Fibroblast of skin of right biceps (primary cell): Measurements from ENCODE around the gene LMNTD2.
A peak's percentile ranks its signal among the peaks of the same experiment; 100 is the strongest.

Source experiments
- DNase-seq: peaks from one replicate; pipeline ENCODE4 v3.0.0-alpha.2; 2013

The LMNTD2 gene

DNA sequence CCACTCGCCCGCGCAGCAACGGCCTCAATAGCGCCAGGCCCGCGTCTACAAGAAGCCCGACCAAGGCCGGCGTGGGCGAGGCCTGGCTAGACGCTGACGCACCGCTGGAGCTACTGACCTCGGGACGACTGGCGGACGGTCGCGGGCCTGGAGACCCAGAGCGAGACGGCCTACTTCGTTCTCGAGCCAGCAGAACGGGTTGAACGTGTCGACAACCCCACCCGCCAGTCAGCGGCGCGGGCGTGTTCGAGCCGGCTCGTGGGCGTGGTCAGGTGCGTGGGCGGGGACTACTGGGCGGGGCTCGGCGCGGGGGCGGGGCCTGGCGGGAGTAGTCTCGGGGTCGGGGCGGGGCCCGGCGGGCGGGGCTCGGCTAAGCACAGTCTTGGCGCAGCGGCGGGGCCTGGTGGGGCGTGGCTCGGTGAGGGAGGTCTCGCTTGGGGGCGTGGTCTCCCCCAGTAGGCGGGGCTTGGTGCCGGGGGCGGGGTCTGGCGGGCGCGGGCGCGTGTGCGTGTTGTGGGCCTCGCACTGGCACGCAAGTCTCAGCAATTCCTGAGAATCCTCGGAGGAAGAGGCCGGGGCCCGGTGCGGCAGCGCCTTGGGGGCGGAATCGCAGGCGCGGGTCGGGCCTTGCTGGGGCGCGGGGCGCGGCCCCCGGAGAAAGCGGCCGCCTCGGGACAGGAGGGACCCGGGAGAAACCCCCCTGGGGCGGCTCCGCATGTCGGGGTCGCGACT lies 53.4 kb downstream of the LMNTD2 start, which contains the start of gene RNH1:
Gene RNH1, minus strand, starts transcription at position 248 of the 732 bp plus-strand sequence. CDS start 5,080 bp downstream, outside the sequence.
- peak; percentile 94 for DNase-seq

- peak; percentile 98 for DNase-seq
Measured at GRCh38 chr11:506238-506994, 54.1 kb downstream of the LMNTD2 start.

GRCh38 chr11:504994-505344 lies 55.6 kb downstream of the LMNTD2 start:
- DNase-seq = no peak
